B cell (primary cell): ENCODE measurements around the gene PDE4B.

ENCODE experiments used
- CTCF ChIP-seq: fragments of 200-600 bp; IDR thresholded peaks from one replicate; pipeline ENCODE4 v1.8.0; 2022; ENCODE audit warnings: antibody characterized with exemption, mild to moderate bottlenecking
- EZH2 ChIP-seq: IDR thresholded peaks from 2 replicates; pipeline ENCODE4 v1.6.1; 2012; ENCODE audit warnings: borderline replicate concordance, low read depth, mild to moderate bottlenecking, moderate library complexity, low read length; ENCODE audit not compliant: insufficient read depth, poor library complexity, severe bottlenecking

GRCh38 chr1:66211521-66211920 lies 418.8 kb downstream of the PDE4B start:
- TF ChIP-seq CTCF = no peak
- no peak for TF ChIP-seq EZH2
